GM15510 (cell line): ENCODE measurements around the gene TMEM170B.

Source experiments
- POLR2A ChIP-seq: IDR thresholded peaks from 3 replicates; pipeline ENCODE4 v1.6.1; 2011; ENCODE audit warnings: borderline replicate concordance; ENCODE audit not compliant: insufficient read length; ENCODE audit errors: extremely low read depth

The TMEM170B gene

GRCh38 chr6:11543919-11544518 lies 6.5 kb downstream of the TMEM170B start:
- no peak for TF ChIP-seq POLR2A

GRCh38 chr6:11551053-11551452 lies 13.5 kb downstream of the TMEM170B start:
- no peak for TF ChIP-seq POLR2A

GRCh38 chr6:11552442-11552841 lies 14.9 kb downstream of the TMEM170B start:
- TF ChIP-seq POLR2A, result no peak

- no peak for TF ChIP-seq POLR2A
Observed at GRCh38 chr6:11553824-11554223, 16.3 kb downstream of the TMEM170B start.

- TF ChIP-seq POLR2A, result no peak
Observed at GRCh38 chr6:11556309-11556708, 18.8 kb downstream of the TMEM170B start.

- no peak for TF ChIP-seq POLR2A
Observed at GRCh38 chr6:11563793-11564192, 26.2 kb downstream of the TMEM170B start.

GRCh38 chr6:11566609-11567008 lies 29.1 kb downstream of the TMEM170B start:
- no peak for TF ChIP-seq POLR2A

GRCh38 chr6:11571073-11571472 lies 33.5 kb downstream of the TMEM170B start:
- TF ChIP-seq POLR2A, result no peak

- TF ChIP-seq POLR2A, result no peak
Observed at GRCh38 chr6:11575408-11576033, 38.0 kb downstream of the TMEM170B start.

- no peak for TF ChIP-seq POLR2A
Observed at GRCh38 chr6:11580686-11581405, 43.3 kb downstream of the TMEM170B start.

GRCh38 chr6:11584244-11584643 lies 46.7 kb downstream of the TMEM170B start:
- no peak for TF ChIP-seq POLR2A

GRCh38 chr6:11585426-11586016 lies 48.0 kb downstream of the TMEM170B start:
- no peak for TF ChIP-seq POLR2A

- no peak for TF ChIP-seq POLR2A
Observed at GRCh38 chr6:11586117-11586516, 48.6 kb downstream of the TMEM170B start.

GRCh38 chr6:11586536-11586935 lies 49.0 kb downstream of the TMEM170B start:
- TF ChIP-seq POLR2A, result no peak

- no peak for TF ChIP-seq POLR2A
Observed at GRCh38 chr6:11589261-11589660, 51.7 kb downstream of the TMEM170B start.
